GM21381 (cell line): Measurements from ENCODE around the gene ENDOU.

ENCODE experiments used
- ATAC-seq: cut with Tn5 transposase; IDR thresholded peaks from one replicate; pipeline ENCODE4 v1.9.1; 2021; ENCODE audit warnings: mild to moderate bottlenecking, moderate library complexity; ENCODE audit not compliant: unreplicated experiment

Gene ENDOU

GRCh38 chr12:47722941-47723631 lies 2.2 kb downstream of the ENDOU start:
- ATAC-seq = no peak

DNA sequence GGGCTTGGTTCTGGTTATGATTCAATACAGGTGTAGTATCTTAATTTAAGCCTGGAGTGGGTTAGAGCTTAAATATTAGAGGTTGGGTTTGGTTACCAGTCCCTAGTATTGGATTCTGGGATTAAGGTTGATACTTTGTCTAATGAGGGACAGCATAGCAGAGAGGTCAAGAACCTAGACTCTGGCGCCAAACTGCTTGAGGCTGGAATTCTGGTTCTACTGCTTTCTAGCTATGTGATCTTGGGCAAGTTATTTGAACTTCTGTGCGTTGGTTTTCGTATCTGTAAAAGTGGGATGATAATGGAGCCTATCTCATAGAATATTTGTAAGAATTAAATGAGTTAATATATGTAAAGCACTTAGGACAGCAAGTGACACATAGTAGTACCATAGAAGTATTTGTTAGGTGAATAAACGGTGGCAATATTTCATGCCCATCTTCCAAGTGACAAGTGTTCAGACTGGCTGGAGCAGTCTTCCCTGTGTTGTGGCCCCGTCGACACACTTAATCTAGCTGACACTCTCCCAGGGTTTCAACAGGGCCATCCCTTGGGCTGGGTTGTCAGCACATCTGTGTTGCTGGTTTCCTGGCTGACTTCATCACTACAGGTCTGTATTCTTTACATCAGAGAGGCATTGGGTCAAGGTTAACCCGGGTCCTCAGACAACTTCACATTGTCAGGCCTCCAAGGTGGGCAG lies 3.0 kb downstream of the ENDOU start:
- ATAC-seq = no peak

DNA sequence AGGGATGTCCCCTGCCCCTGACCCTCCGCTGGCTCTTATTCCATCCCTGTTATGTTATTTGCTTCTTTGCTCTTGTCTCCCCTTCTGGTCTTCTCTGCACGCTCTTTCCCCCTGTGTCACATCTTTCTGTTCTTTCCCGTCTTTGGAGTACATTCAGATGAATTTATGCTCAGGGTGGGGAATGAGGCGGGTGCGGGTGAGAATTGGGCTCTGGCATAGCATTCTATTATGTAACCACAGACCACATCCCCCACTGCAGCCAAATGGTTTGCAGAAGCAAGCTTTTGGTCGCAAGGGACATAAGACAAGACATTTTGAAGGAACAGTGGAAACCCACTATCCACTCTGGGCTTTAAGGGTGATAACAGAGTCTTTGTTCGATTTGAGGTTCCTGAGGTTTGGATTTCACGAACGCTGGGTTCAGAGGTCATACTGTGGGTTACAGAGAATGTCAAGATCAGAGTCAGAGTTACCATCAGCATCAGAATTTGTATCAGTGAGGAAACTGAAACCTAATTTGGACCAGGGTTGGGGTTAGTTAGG lies 3.8 kb downstream of the ENDOU start:
- no peak for ATAC-seq

GRCh38 chr12:47718531-47718930 lies 6.8 kb downstream of the ENDOU start:
- no peak for ATAC-seq

DNA sequence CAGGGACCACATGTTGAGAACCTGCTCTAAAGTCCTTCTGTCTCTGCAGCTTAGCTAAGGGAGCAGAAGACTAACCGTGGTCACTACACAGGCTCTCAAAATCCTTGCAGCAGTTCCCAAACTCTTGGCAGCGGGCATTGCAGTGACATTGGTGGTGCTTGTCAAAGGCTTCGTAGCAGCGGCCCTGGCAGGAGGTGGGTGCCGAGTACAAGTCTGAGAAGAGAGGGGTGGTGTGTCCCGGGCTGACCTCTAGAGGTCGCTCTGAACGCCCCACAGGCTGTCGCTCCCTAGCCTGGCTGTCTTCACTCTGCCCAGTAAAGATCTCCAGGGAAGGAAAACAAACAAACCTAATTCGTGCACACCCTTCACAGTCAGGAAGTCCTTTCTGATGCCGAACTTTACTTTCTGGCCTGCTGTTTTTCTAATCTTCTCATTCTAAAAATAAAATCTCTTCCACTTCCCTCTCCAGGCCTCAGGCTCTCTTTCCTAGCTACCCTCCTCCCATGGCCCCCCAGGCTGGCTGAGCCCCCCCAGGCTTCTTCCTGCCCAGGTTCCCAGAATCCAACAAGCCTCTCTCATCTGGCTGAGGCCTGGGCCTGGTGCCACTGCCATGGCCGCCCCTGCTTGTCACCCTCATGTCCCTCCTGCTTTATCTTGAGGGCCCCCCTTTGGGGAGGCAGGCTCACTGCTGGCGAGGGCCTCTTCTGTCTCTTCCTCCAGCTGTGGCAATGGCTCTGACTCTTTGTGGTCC lies 7.7 kb downstream of the ENDOU start:
- no peak for ATAC-seq

DNA sequence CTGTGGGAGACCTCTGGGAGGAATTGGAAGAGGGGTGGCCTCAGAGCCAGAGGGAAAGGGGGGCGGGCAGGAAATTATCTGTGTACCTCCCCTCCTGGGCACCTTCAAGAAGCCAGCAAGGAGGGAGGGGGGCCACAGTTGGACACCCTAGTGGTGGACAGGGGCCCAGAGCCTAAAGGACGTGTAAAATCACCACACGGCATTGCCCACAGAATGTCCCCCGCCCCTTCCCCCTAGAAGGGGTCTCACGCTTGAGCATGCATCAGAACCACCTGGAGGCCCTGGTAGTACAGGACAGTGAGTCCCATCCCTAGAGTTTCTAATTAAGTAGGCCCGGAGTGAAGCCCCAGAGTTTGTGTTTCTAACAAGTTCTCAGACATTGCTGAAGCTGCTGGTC lies 8.2 kb downstream of the ENDOU start:
- no peak for ATAC-seq

- no peak for ATAC-seq
These were observed 9.3 kb downstream of the ENDOU start for GRCh38 chr12:47715877-47716548.

DNA sequence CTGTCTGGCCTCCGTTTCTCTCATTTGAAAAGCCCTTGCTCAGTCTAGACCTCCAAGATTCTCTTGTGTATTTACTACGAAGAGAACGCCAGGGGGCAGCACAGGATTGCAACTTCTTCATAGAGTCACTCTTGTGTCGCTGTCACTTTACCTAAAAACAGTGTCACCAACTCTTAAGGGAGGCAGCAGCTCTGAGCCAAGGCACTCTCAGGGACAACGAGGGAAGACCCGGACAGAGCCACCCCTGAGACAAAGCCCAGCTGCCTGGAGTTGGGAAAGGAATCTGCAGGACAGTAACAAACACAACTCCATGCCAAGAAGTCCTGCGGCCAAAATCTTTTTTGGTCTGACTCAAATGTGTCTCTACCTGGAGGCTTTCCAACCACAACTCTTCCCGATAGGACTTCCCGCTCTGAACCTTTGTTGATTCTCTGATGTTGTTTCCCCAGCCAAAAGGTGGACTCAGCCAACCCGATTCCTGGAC lies 9.9 kb downstream of the ENDOU start:
- peak; percentile 85 for ATAC-seq

- ATAC-seq = no peak
These were observed 10.4 kb downstream of the ENDOU start for GRCh38 chr12:47714826-47715386.

DNA sequence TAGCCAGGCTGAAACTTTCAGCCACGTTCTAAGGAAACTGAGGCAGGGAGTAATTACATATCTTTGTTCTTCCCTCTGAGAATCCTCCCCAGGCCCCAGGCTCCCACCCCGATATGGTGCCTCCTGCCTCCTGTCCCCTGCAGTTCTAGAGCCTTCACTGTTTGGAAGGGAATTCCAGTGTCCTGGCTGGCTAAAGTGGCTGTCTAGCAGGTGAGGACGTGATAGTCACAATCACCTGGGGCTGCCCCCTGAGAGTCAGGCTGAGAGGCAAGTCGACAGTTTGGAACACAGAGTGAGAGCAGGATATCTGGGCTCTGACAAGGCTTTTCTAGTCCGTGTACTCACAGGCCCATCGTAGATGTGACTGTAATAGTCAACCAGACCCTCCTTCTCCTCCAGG lies 13.1 kb downstream of the ENDOU start:
- ATAC-seq = no peak

- no peak for ATAC-seq
These were observed 13.8 kb downstream of the ENDOU start for GRCh38 chr12:47711448-47711847.

DNA sequence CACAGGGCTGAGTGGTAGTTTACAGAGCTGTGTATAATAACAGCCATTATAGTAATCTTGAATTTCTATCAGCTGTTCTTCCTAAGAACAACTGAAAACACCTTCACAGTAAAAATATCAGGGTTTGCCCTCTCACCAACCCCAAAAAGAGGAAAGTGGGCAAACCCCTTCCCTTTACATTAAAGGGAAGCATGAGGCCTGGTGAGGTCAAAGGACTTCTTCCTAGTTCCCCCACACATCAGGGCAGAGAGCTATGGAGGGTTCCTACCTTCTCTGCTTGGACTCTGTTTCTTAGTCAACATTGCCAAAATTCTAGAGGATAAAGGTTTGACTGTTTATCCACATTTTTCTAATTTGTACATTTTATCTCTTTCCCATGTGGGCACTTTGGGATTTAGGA lies 15.0 kb downstream of the ENDOU start:
- ATAC-seq = no peak

GRCh38 chr12:47709671-47710070 lies 15.6 kb downstream of the ENDOU start:
- ATAC-seq = no peak

- no peak for ATAC-seq
These were observed 16.1 kb downstream of the ENDOU start for GRCh38 chr12:47709237-47709636.

- no peak for ATAC-seq
These were observed 17.3 kb downstream of the ENDOU start for GRCh38 chr12:47707905-47708543.

DNA sequence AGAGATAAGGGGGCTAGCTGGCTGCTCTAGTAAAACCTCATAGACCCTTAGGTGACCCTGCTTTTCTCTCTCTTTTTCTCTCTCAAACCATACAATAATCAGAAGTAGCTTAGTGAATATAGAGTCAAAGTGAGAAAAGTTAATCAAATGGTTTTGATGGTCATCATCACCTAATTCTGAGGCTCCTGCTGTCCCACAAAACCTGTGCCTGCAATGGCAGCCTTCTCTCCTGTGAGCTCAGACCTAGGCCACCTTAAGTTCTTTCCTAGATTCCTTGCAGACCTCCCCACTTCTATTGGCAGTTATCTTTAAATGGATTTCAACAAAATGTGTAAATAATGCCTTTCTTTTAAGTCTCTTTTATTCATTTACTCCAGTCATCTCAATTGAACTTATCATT lies 17.9 kb downstream of the ENDOU start:
- ATAC-seq = no peak

- ATAC-seq = peak; percentile 80
These were observed 19.5 kb downstream of the ENDOU start, which contains the start of gene RPAP3 for GRCh38 chr12:47705566-47706425. TSS of gene RPAP3 (minus strand) at chr12:47706030. CDS start at chr12:47702840, 3,190 bp downstream.

- ATAC-seq = no peak
These were observed 20.1 kb downstream of the ENDOU start for GRCh38 chr12:47705229-47705565.

- ATAC-seq = no peak
These were observed 20.6 kb downstream of the ENDOU start for GRCh38 chr12:47704719-47705118.
